Psoas muscle (tissue), 8 donors: ENCODE measurements around the gene CYRIA. TPM values are rescaled to one million over a fixed set of nuclear protein-coding genes. Genes with fewer than 3 reads are reported as not detected.

Experiments
- ATAC-seq, 4 donors: fragments of 200-7000 bp; cut with Tn5 transposase; one replicate each; pipeline ENCODE4 v1.9.1; 2020; ENCODE audit warnings: moderate library complexity in 3 of 4, mild to moderate bottlenecking in 2 of 4
- DNase-seq, 2 donors: peaks; one replicate each; pipeline ENCODE4 v3.0.0-alpha.2; 2020
- H3K27ac ChIP-seq: fragments of 200-600 bp; one replicate; pipeline ENCODE4 v1.8.0; 2022
- H3K27me3 ChIP-seq, 3 donors: fragments of 200-600 bp in 1 of 3; one replicate each; pipeline versions ENCODE4 v1.6.1 to v1.8.0; 2013 to 2022; ENCODE audit warnings: low read length in 2 of 3, mild to moderate bottlenecking in 2 of 3, moderate library complexity in 1 of 3; ENCODE audit not compliant: insufficient read depth in 3 of 3
- H3K36me3 ChIP-seq, 2 donors: fragments of 200-600 bp in 1 of 2; one replicate each; pipeline versions ENCODE4 v1.6.1 to v1.8.0; 2013 to 2022; ENCODE audit warnings: low read depth in 1 of 2, mild to moderate bottlenecking in 1 of 2, moderate library complexity in 1 of 2; ENCODE audit not compliant: insufficient read depth in 1 of 2
- H3K4me1 ChIP-seq: fragments of 200-600 bp; one replicate; pipeline ENCODE4 v1.8.0; 2022
- H3K4me3 ChIP-seq: fragments of 200-600 bp; one replicate; pipeline ENCODE4 v1.8.0; 2022; ENCODE audit warnings: mild to moderate bottlenecking
- H3K9me3 ChIP-seq: fragments of 200-600 bp; one replicate; pipeline ENCODE4 v1.8.0; 2022
- CTCF ChIP-seq: fragments of 200-600 bp; IDR thresholded peaks from one replicate; pipeline ENCODE4 v1.8.0; 2022; ENCODE audit warnings: antibody characterized with exemption
- WGBS, 3 donors: extraction: QIAGEN DNeasy Blood & Tissue Kit; methylation state at CpG; one replicate each; pipeline versions ENCODE4 v1.1.6 to v1.1.7; 2013; 5-methylcytosine and 5-hydroxymethylcytosine counted together
- intact Hi-C, 2 donors: fragments of 100-400 bp; cut with DNase I; formaldehyde crosslinking; loops; one replicate each; pipeline versions ENCODE4 v1.11.0 to v1.14.2; 2022
- polyA plus RNA-seq, 3 donors: library from polyadenylated mRNA; stranded (reverse); fragments of 200-250 nt; gene quantifications; one replicate each; pipeline ENCODE4 v1.2.3, GENCODE V29; 2013
- total RNA-seq, 4 donors: library from RNA; stranded (reverse); fragmentation: NEBNext Ultra II Directional in 2 of 4; extraction: Animal tissue kit (Norgen Biotek cat#: 25700) in 2 of 4; gene quantifications; one replicate each; pipeline versions ENCODE4 v1.2.1 to v1.2.4, GENCODE V29; 2021 to 2023
- donor health status: healthy with polysubstance abuse.
- donor health status: DM: no; HTN: no; CAD: no; lungs with moderate emphysema.
- donor health status: Bipolar disorder and iron deficiency.
- donor health status: healthy.
- donor health status: DM: yes; HTN: yes; CAD: no.
- donor health status: DM: no; HTN: no; CAD: no.
- donor health status: DM: no; HTN: no; CAD: no.
- donor health status: DM: yes; HTN: yes; CAD: no.

CYRIA gene
- total and polyA plus RNA-seq, 7 donors = 3.8 to 16.8 (median 9.5) TPM

GRCh38 chr2:16687955-16688354 lies 22.3 kb upstream of the CYRIA start:
- 96 to 98% (median 97%) methylated on average over 4 of the region's 4 CpGs for WGBS, 3 donors
- no peak for TF ChIP-seq CTCF
- intact Hi-C loops = no loop called here
- no peak overlapping the region for H3K27ac ChIP-seq
- H3K36me3 ChIP-seq = no peaks in the 10 kb centered on the region
- no peaks in the 10 kb centered on the region for H3K27me3 ChIP-seq
- no peak for ATAC-seq
- H3K9me3 ChIP-seq = no peaks in the 10 kb centered on the region
- no peak for DNase-seq
- no peaks in the 10 kb centered on the region for H3K4me1 ChIP-seq
- H3K4me3 ChIP-seq = no peak overlapping the region

DNA sequence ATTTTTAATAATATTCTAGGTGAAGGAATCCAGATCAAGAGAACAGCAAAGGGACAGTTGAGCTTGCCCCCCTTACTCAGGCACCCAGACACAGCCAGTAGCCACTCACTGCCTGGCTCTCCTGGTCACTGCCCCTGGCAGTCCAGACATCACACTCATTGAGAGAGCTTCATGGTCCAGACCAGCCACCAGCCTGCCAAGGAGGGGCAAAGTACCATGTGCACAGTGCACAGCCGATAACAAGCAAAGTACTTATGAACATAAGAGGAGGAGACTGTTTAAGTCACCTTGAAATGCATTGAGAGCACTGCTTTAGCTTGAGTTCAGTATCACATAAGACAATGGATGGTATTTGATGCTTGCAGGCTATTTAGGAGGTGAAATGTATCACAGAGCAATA lies 21.6 kb upstream of the CYRIA start:
- intact Hi-C loops = no loop called here
- H3K4me1 ChIP-seq = no peaks in the 10 kb centered on the region
- ATAC-seq (no peak), DNase-seq (no peak)
- TF ChIP-seq CTCF = no peak
- no peaks in the 10 kb centered on the region for H3K9me3 ChIP-seq
- H3K27ac ChIP-seq = no peak overlapping the region
- H3K36me3 ChIP-seq = no peaks in the 10 kb centered on the region
- no peaks in the 10 kb centered on the region for H3K27me3 ChIP-seq
- H3K4me3 ChIP-seq = no peak overlapping the region
- 50 to 93% (median 92%) methylated on average over 1 of the region's 1 CpG for WGBS, 3 donors

GRCh38 chr2:16686641-16687040 lies 21.0 kb upstream of the CYRIA start:
- Histone ChIP-seq H3K27me3 (no peaks in the 10 kb centered on the region), H3K36me3 (no peaks in the 10 kb centered on the region), H3K4me1 (no peaks in the 10 kb centered on the region), H3K27ac (no peak overlapping the region), H3K4me3 (no peak overlapping the region), H3K9me3 (no peaks in the 10 kb centered on the region)
- intact Hi-C loops = no loop called here
- no peak for TF ChIP-seq CTCF
- no peak for DNase-seq
- WGBS, 3 donors = 94 to 97% (median 94%) methylated on average over 2 of the region's 2 CpGs
- no peak for ATAC-seq

DNA sequence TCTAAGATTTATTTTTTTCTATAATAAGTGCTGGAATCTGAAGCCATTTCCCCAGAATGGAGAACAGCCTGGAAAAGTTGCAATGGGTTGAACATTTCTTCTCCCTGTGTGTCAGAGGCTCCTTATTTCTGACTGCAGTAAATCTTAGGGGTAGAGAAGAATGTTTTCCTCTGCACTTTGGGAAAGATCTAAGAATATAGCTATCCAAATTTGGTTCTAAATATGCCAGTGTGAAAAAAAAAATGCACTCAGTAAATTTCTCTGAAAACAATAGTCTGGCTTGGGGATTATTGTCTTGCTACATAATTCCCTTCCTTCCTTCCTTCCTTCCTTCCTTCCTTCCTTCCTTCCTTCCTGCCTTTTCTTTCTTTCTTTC lies 19.7 kb upstream of the CYRIA start:
- intact Hi-C loops = no loop called here
- DNase-seq (no peak), ATAC-seq (no peak)
- Histone ChIP-seq H3K27ac (no peak overlapping the region), H3K27me3 (no peaks in the 10 kb centered on the region), H3K4me1 (no peaks in the 10 kb centered on the region), H3K4me3 (no peak overlapping the region), H3K36me3 (no peaks in the 10 kb centered on the region), H3K9me3 (no peaks in the 10 kb centered on the region)
- no peak for TF ChIP-seq CTCF

GRCh38 chr2:16684676-16685339 lies 19.2 kb upstream of the CYRIA start:
- Histone ChIP-seq H3K4me3 (no peak overlapping the region), H3K36me3 (no peaks in the 10 kb centered on the region), H3K27ac (no peak overlapping the region), H3K9me3 (no peaks in the 10 kb centered on the region), H3K4me1 (no peaks in the 10 kb centered on the region), H3K27me3 (no peaks in the 10 kb centered on the region)
- WGBS, 3 donors = 90 to 95% (median 93%) methylated on average over 7 of the region's 7 CpGs
- intact Hi-C loops = no loop called here
- no peak for TF ChIP-seq CTCF
- DNase-seq = no peak
- no peak for ATAC-seq
